ENCODE measurements around the gene GULP1.

DNA sequence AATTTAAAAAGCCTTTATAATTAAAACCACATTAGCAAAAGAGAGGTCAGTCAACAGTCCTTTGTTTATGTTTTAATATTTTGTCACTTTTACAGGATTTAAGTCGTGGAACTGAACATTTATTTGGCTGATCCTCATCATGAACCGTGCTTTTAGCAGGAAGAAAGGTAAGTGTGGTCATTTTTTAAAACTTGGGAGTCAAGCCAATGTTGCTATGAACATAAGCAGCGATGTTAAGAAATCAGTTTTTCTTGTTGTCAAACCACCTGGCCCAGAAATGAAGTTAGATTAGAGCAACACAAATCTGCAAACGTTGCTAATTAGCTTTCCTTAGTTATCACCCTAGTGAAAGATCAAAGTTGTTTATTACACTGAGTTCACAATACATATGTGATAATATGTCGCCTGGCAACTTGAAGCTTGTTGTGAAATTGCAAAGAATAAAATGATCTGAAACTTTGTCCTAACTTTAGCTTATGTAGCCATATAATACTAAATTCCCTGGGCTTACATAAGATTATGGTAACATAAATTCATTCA is 186.0 kb downstream of the GULP1 start:
- TF ChIP-seq, protein P1, sequence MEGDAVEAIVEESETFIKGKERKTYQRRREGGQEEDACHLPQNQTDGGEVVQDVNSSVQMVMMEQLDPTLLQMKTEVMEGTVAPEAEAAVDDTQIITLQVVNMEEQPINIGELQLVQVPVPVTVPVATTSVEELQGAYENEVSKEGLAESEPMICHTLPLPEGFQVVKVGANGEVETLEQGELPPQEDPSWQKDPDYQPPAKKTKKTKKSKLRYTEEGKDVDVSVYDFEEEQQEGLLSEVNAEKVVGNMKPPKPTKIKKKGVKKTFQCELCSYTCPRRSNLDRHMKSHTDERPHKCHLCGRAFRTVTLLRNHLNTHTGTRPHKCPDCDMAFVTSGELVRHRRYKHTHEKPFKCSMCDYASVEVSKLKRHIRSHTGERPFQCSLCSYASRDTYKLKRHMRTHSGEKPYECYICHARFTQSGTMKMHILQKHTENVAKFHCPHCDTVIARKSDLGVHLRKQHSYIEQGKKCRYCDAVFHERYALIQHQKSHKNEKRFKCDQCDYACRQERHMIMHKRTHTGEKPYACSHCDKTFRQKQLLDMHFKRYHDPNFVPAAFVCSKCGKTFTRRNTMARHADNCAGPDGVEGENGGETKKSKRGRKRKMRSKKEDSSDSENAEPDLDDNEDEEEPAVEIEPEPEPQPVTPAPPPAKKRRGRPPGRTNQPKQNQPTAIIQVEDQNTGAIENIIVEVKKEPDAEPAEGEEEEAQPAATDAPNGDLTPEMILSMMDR (IDR thresholded peaks at IDR 0.05) = no peak
- no peak for TF ChIP-seq POLR2A (IDR thresholded peaks at IDR 0.05)
